ENCODE results near the gene NUDT12. TPM values are rescaled to one million over a fixed set of nuclear protein-coding genes. Genes with fewer than 3 reads are reported as not detected.

NUDT12 gene
- total RNA-seq, result 1 to 10 TPM in 1 of 2 donors, under 1 TPM in 1; 0.24 to 2.2 TPM

DNA sequence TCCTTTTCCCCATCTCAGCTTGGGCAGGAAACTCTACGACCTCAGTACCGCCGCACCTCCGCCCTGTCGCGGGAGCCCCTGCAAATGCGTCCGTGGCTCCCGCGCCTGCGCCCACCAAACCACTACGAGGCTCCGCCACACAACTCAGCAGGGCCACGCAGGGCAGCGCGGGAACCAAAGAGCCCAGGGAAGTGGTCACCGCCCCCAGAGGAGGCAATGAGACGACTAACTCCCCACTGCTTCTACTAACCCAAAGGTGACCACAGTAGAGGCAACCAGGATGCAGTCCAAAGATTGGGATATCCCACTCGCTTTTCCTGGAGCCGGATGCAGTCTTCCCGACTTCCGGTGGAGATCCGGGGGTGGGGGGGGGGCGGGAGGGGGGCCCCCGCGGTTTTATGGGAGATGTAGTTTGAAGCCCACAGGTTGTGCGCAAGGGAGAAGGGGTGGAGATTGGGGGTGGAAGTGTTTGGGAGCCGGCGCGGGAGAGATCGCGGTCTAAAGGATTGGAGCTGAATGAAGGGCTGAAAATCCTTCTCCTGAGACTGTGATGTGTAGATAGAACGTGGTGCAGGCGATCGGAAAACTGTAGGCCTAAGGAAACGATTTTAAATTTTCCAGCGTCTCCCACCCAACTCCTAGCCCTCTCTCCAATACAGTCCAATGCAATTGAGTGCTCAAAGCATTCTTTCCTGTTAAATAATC lies at the start of gene NUDT12:
Gene NUDT12 (minus strand): TSS at position 337 of the 705 bp plus-strand sequence. CDS start 2,541 bp downstream, outside the sequence.
- no peaks in the 10 kb centered on the region for H3K36me3 Mint-ChIP-seq (ENCODE audit: insufficient read depth in 2 of 2)
- no peaks in the 10 kb centered on the region for H3K9me3 Mint-ChIP-seq
- peak; percentile 38 to 55 for DNase-seq
- H3K27me3 Mint-ChIP-seq (ENCODE audit: low read depth), result peaks cover 7% of the 10 kb centered on the region
- peak within 1 kb of the TSS; percentile 71 for H3K27ac Mint-ChIP-seq
- peak within 1 kb of the TSS; percentile 74 to 85 for H3K4me3 Mint-ChIP-seq
- peaks cover 5% of the 10 kb centered on the region for H3K4me1 Mint-ChIP-seq (ENCODE audit: low read depth)
- ATAC-seq (replicated peaks in 1 of 2), result peak; percentile 73 to 97

DNA sequence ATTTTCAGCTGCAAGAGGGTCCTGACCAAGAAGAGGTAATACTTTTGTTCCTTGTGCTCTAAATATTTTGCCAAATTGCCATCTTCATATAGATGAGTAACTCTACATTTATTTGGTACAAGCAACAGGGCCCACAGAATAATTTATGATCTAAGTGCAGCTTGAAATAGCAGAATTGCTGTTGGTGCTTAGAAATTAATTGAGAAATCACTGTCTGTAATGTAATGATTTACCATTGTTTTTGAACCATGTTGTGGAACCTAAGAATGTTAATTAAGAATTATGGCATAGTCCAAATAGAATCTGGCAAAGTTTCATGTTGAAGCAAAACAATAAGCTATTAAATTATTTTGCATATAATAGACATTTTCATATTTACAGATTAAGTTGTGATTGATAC lies 44.8 kb upstream of the NUDT12 start:
- no peak overlapping the region for H3K4me3 Mint-ChIP-seq
- H3K36me3 Mint-ChIP-seq (ENCODE audit: insufficient read depth in 2 of 2), result no peaks in the 10 kb centered on the region
- H3K27ac Mint-ChIP-seq, result no peak overlapping the region
- no peaks in the 10 kb centered on the region for H3K9me3 Mint-ChIP-seq
- ATAC-seq (replicated peaks in 1 of 2) (no peak), DNase-seq (no peak)
- H3K27me3 Mint-ChIP-seq (ENCODE audit: low read depth), result no peaks in the 10 kb centered on the region
- no peaks in the 10 kb centered on the region for H3K4me1 Mint-ChIP-seq (ENCODE audit: low read depth)

DNA sequence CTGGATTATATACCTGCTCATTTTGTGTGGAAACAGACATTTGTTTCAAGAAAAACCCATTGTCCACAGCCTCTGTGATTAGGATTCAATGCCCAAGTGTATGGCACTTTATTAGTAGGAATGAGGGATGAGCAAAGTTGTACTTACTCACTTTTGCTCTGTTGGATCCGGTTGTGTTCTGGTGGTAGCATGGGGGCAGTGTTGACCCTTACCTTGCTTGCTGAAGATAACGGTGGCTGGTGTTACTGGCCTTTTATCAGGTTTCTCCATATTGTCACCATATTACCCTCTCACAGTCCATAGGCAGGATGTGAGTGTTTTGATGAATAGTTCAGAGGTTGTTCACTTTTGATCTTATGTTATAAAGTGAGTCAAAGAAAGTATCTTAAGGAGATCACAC lies 42.7 kb upstream of the NUDT12 start:
- ATAC-seq (replicated peaks in 1 of 2), result no peak
- no peak overlapping the region for H3K27ac Mint-ChIP-seq
- DNase-seq, result no peak
- H3K27me3 Mint-ChIP-seq (ENCODE audit: low read depth), result no peaks in the 10 kb centered on the region
- peaks cover 0 to 1% of the 10 kb centered on the region in 2 donors for H3K9me3 Mint-ChIP-seq
- H3K4me3 Mint-ChIP-seq, result no peak overlapping the region
- no peaks in the 10 kb centered on the region for H3K36me3 Mint-ChIP-seq (ENCODE audit: insufficient read depth in 2 of 2)
- no peaks in the 10 kb centered on the region for H3K4me1 Mint-ChIP-seq (ENCODE audit: low read depth)

DNA sequence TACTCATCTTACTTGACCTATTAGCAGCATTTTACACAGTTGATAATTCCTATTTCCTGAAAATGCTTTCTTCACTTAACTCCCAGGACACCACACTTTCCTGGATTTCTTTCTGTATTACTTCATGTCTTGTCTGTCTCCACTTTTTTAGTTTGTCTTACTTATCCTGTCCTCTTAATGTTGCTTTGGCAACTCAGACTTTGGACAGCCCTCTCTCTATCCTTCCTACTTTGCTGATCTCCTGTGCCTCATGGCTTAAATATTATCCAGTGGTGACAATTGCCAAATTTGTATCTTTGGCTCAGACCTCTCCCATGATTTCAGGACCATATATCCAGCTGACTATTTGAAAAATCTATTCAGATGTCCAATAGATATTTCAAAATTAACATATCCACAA lies 39.8 kb upstream of the NUDT12 start:
- Mint-ChIP-seq H3K4me3 (no peak overlapping the region), H3K4me1 (ENCODE audit: low read depth) (no peaks in the 10 kb centered on the region), H3K9me3 (peaks cover 0 to 1% of the 10 kb centered on the region in 2 donors), H3K27me3 (ENCODE audit: low read depth) (no peaks in the 10 kb centered on the region), H3K36me3 (ENCODE audit: insufficient read depth in 2 of 2) (no peaks in the 10 kb centered on the region), H3K27ac (no peak overlapping the region)
- no peak for DNase-seq
- ATAC-seq (replicated peaks in 1 of 2), result no peak

DNA sequence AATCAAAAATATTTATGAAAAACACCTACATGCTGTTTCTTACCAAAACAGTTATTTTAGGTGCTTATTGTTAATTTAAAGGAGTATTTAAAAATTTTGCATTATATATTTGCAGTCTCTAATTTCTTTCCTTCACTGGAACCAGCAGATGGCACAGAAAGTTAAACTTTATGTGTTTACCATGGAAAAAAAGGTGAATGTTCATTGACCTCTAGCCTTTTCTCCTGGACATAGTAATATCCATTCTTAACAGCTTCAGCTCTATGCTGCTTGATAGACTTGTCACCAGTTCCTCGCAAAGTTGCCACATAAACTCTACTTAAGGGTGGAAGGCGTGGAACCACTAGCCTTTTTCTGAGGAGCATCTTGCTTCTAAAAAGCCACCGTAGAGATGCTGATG lies 38.7 kb upstream of the NUDT12 start:
- Mint-ChIP-seq H3K4me1 (ENCODE audit: low read depth) (no peaks in the 10 kb centered on the region), H3K9me3 (peaks cover 0 to 1% of the 10 kb centered on the region in 2 donors), H3K4me3 (no peak overlapping the region), H3K36me3 (ENCODE audit: insufficient read depth in 2 of 2) (no peaks in the 10 kb centered on the region), H3K27ac (no peak overlapping the region), H3K27me3 (ENCODE audit: low read depth) (no peaks in the 10 kb centered on the region)
- ATAC-seq (replicated peaks in 1 of 2), result no peak
- no peak for DNase-seq

DNA sequence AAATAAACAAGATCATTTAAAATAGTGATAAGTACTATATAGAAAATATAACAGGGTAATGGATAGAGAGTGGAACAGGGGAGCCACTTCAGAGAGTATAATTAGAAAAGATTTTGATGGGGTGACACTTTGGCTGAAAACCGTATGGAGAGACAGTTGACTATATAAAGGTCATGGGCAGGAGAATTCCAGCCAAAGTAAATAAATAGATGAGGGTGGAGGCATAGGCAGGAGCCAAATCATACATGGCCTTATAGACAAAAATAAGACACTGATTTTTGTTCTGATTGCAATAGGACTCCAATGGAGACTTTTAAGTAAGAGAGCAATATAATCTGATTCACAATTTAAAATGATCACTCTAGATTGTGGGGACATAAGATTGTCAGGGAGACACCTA lies 37.5 kb upstream of the NUDT12 start:
- Mint-ChIP-seq H3K4me3 (no peak overlapping the region), H3K4me1 (ENCODE audit: low read depth) (no peaks in the 10 kb centered on the region), H3K27ac (no peak overlapping the region), H3K36me3 (ENCODE audit: insufficient read depth in 2 of 2) (no peaks in the 10 kb centered on the region), H3K27me3 (ENCODE audit: low read depth) (no peaks in the 10 kb centered on the region), H3K9me3 (peaks cover 0 to 1% of the 10 kb centered on the region in 2 donors)
- DNase-seq (no peak), ATAC-seq (replicated peaks in 1 of 2) (no peak)

DNA sequence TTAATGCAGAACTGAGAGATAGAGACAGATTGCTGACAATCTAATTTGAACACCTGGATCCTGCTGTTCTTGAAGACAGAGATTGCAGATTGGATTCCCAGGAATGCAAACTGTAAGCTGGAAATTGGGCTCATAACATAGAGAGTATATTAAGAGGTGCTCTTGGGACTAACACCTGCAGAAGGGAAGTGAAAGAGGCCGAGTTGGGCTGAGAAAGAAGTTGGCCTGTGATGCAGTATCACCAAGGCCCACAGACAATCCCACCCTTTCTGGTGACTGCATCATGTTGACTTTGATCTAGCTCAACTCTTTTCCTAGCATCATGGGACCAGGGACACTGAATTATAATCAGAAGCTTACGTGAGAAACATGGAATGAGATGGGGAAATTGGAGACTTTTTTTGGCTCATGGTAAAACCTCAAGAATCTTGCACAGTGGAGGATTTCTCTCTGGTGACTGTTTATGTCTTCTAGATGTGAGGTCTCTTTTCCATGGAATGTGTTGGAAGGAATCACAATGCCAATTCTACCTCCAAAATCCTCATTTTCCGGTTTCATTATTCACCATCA lies 36.5 kb upstream of the NUDT12 start:
- H3K27ac Mint-ChIP-seq, result no peak overlapping the region
- no peak overlapping the region for H3K4me3 Mint-ChIP-seq
- H3K4me1 Mint-ChIP-seq (ENCODE audit: low read depth), result no peaks in the 10 kb centered on the region
- DNase-seq, result no peak
- H3K27me3 Mint-ChIP-seq (ENCODE audit: low read depth), result no peaks in the 10 kb centered on the region
- no peak for ATAC-seq (replicated peaks in 1 of 2)
- H3K36me3 Mint-ChIP-seq (ENCODE audit: insufficient read depth in 2 of 2), result no peaks in the 10 kb centered on the region
- peaks cover 0 to 1% of the 10 kb centered on the region in 2 donors for H3K9me3 Mint-ChIP-seq

DNA sequence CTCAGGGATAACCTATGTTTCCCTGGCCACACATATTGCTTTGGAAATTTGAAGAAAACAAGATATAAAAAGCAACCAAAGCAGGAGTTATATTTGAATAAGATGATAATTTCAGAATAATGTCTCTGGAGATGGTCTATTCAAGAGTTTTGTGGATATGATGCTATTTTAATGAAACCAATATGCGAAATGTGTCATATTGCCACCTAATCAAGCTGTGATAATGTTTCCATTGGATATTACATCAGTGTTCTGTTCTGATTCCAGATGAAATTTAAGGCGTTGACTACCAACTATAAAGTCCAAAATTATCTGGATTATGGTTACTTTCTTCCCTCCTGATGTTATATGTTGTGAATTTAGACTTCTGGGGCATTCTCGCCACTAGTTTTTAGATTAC lies 27.6 kb upstream of the NUDT12 start:
- ATAC-seq (replicated peaks in 1 of 2) (no peak), DNase-seq (no peak)
- Mint-ChIP-seq H3K9me3 (no peaks in the 10 kb centered on the region), H3K4me1 (ENCODE audit: low read depth) (no peaks in the 10 kb centered on the region), H3K4me3 (no peak overlapping the region), H3K36me3 (ENCODE audit: insufficient read depth in 2 of 2) (no peaks in the 10 kb centered on the region), H3K27me3 (ENCODE audit: low read depth) (peaks cover 6% of the 10 kb centered on the region), H3K27ac (no peak overlapping the region)

DNA sequence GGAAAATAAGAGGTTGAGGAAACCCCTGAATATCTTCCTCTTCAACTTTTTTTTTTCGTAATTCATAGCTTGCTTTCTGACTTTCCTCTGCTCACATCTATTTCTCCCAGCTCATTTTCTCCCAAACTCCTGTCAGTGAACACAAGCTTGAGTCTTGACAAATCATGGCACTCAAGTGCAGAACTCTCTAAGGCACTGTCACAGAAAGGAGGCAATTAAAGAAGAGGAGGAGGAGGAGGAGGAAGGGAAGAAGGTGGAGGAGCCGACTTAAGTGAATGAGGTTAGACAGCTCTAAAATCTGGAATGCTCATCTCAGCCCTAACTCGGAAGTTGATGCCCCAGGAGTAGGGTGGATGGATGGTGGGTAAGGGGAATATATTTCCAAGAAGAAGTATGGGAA lies 27.2 kb upstream of the NUDT12 start:
- Mint-ChIP-seq H3K9me3 (no peaks in the 10 kb centered on the region), H3K4me1 (ENCODE audit: low read depth) (no peaks in the 10 kb centered on the region), H3K36me3 (ENCODE audit: insufficient read depth in 2 of 2) (no peaks in the 10 kb centered on the region), H3K4me3 (no peak overlapping the region), H3K27me3 (ENCODE audit: low read depth) (peaks cover 6% of the 10 kb centered on the region), H3K27ac (no peak overlapping the region)
- DNase-seq (no peak), ATAC-seq (replicated peaks in 1 of 2) (no peak)

DNA sequence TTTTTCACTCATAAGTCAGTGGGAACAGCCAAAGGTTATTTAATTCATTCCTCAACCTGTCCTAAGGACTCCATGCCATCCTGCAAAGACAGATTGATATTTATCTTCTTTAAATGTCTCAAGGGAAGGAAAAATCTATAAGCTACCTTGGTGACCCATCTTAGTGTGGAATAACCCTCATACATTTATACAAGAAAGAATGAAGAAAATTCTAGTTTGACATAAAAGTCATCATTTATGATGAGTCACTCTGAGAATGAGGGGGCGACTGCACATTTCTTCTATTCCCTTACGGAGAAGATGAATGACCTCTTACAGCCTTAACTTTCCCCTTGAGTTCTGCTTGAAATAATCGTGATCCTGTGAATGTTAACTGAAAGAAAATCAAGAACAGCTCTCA lies 26.8 kb upstream of the NUDT12 start:
- Mint-ChIP-seq H3K27me3 (ENCODE audit: low read depth) (peaks cover 6% of the 10 kb centered on the region), H3K4me3 (no peak overlapping the region), H3K4me1 (ENCODE audit: low read depth) (no peaks in the 10 kb centered on the region), H3K27ac (no peak overlapping the region), H3K9me3 (no peaks in the 10 kb centered on the region), H3K36me3 (ENCODE audit: insufficient read depth in 2 of 2) (no peaks in the 10 kb centered on the region)
- ATAC-seq (replicated peaks in 1 of 2) (no peak), DNase-seq (no peak)

DNA sequence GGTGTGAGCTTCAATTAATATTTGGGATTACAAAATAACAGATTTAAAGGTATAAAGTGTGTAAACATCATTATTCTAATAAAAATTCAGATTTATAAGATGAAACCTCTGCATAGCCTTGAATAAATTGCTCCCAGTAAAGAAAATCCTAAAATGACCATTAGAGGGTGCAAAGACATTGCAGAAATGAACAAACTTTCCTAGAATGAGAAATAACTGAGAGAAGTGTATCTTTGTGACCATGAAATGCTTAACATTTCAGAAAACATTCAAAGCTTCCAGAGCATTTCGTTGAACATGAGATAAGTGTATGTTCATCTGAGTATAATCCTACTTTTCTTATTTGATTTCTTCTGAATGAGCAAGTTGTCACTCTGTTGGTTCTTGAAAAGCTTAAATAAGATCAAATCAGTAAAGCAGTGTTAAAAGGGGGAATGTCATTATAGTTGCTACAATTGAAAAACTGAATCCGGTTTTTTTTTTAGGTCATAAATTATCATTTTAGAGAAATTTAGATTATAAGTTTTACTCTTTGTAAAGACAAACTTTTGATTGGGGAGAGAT lies 24.7 kb upstream of the NUDT12 start:
- no peaks in the 10 kb centered on the region for H3K36me3 Mint-ChIP-seq (ENCODE audit: insufficient read depth in 2 of 2)
- H3K27me3 Mint-ChIP-seq (ENCODE audit: low read depth), result peaks cover 6% of the 10 kb centered on the region
- ATAC-seq (replicated peaks in 1 of 2) (no peak), DNase-seq (no peak)
- no peaks in the 10 kb centered on the region for H3K4me1 Mint-ChIP-seq (ENCODE audit: low read depth)
- no peak overlapping the region for H3K27ac Mint-ChIP-seq
- no peak overlapping the region for H3K4me3 Mint-ChIP-seq
- H3K9me3 Mint-ChIP-seq, result no peaks in the 10 kb centered on the region

DNA sequence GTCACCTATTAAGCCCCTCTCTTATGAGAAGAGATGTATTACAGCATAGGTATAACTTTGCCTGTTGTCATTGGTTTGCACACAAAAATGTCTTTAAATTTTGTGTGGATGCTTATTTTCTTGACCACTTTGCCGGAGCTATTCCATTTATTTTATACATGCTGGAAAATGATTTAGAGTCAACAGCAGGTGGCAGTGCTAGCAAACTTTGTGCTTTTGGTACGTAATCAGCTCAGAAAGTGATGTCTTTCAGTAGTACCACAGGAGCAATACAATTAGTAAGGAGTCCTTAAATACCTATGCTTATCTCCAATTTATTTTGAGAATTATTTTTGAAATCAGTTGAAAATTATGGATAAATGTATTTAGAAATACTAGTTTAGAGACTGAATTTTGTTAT lies 19.8 kb upstream of the NUDT12 start:
- ATAC-seq (replicated peaks in 1 of 2), result no peak
- Mint-ChIP-seq H3K27ac (no peak overlapping the region), H3K4me3 (no peak overlapping the region), H3K9me3 (no peaks in the 10 kb centered on the region), H3K36me3 (ENCODE audit: insufficient read depth in 2 of 2) (no peaks in the 10 kb centered on the region), H3K27me3 (ENCODE audit: low read depth) (no peaks in the 10 kb centered on the region), H3K4me1 (ENCODE audit: low read depth) (no peaks in the 10 kb centered on the region)
- no peak for DNase-seq

DNA sequence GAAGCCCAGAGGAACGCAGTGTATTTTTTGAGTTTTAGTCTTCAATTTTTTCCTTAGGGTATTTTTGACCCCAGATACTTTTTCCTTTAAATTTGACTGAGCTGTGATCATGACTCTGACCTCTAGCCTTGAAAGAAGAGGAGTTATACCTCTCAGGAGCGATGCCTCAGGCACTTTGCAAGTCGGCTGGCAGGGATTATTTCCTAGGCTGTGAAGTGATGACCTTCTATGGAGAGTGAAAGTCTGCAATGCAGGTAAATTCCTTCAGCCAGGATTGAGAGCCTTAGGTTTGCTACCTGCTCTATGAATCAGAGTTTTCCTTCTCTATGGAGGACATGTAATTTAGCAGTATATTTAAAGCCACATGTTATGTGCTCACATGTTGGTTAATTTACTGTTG lies 10.8 kb upstream of the NUDT12 start:
- Mint-ChIP-seq H3K4me1 (ENCODE audit: low read depth) (no peaks in the 10 kb centered on the region), H3K27ac (no peak overlapping the region), H3K9me3 (no peaks in the 10 kb centered on the region), H3K4me3 (no peak overlapping the region), H3K27me3 (ENCODE audit: low read depth) (no peaks in the 10 kb centered on the region), H3K36me3 (ENCODE audit: insufficient read depth in 2 of 2) (no peaks in the 10 kb centered on the region)
- DNase-seq (no peak), ATAC-seq (replicated peaks in 1 of 2) (no peak)

DNA sequence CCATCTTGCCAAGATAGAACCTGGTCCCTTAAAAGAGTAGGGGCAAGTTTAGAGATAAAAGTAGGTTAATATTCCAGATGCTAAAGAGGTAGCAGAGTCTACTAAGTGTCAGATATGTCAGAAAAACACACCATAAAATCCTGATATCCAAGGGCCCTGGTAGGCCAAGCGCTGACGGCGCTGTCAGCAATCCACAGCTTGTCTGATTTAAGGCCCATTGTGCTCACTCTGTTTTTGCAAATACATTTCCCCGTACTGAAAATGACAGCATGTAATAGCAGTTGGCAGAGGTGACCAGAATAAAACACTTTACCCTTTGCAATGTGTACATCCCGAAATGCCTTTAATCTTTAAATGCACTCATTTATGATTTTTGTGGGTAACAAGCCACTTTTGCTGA lies 9.9 kb upstream of the NUDT12 start:
- Mint-ChIP-seq H3K36me3 (ENCODE audit: insufficient read depth in 2 of 2) (no peaks in the 10 kb centered on the region), H3K4me3 (no peak overlapping the region), H3K4me1 (ENCODE audit: low read depth) (no peaks in the 10 kb centered on the region), H3K27me3 (ENCODE audit: low read depth) (no peaks in the 10 kb centered on the region), H3K9me3 (no peaks in the 10 kb centered on the region), H3K27ac (no peak overlapping the region)
- DNase-seq (no peak), ATAC-seq (replicated peaks in 1 of 2) (no peak)

Measured in activated T-cell treated with anti-CD3 and anti-CD28 coated beads, Interleukin-2, amount 50 U/mL, for 72 hours (primary cell).